IMR-90 (cell line): Measurements from ENCODE around the gene IL31RA. TPM values are rescaled to one million over a fixed set of nuclear protein-coding genes. Genes with fewer than 3 reads are reported as not detected.

Experiments
- ATAC-seq: fragments of 200-7000 bp; cut with Tn5 transposase; 2 replicates; pipeline ENCODE4 v1.9.1; 2020; ENCODE audit warnings: low read depth, mild to moderate bottlenecking, moderate library complexity
- BruUV-seq: library from RNA; stranded (reverse); fragments of 400-500 nt; replicated peaks from 2 replicates; lab custom pipeline; 2021; lab: Mats Ljungman, UMichigan
- CTCF ChIA-PET: fragments of 300-600 bp; formaldehyde crosslinking; extraction: SDS; loops from one replicate; lab custom pipeline; 2021; ENCODE audit warnings: antibody characterized with exemption; lab: Yijun Ruan, JAX
- POLR2A ChIA-PET: fragments of 300-600 bp; sonication (Branson Sonifier 250); formaldehyde crosslinking; loops from one replicate; lab custom pipeline; 2022; ENCODE audit warnings: antibody characterized with exemption; ENCODE audit not compliant: unreplicated experiment; lab: Charles Lee
- DNase-seq: peaks from one replicate; pipeline ENCODE4 v3.0.0; 2013
- H2AFZ ChIP-seq: replicated peaks from 2 replicates; pipeline ENCODE3; 2013; ENCODE audit warnings: low read length, mild to moderate bottlenecking; ENCODE audit not compliant: poor library complexity
- H2AK5ac ChIP-seq: 2 replicates; pipeline ENCODE4 v1.6.1; 2013; ENCODE audit warnings: low read depth, low read length, inconsistent platforms
- H2AK9ac ChIP-seq: replicated peaks from 2 replicates; pipeline ENCODE3; 2013; ENCODE audit warnings: mild to moderate bottlenecking, low read depth, low read length, moderate library complexity; ENCODE audit not compliant: poor library complexity
- H2BK120ac ChIP-seq: 2 replicates; pipeline ENCODE4 v1.6.1; 2013; ENCODE audit warnings: low read depth, low read length, inconsistent platforms
- H2BK15ac ChIP-seq: 3 replicates; pipeline ENCODE4 v1.6.1; 2013; ENCODE audit warnings: low read depth, low read length, inconsistent platforms
- H2BK20ac ChIP-seq: 2 replicates; pipeline ENCODE4 v1.6.1; 2013; ENCODE audit warnings: low read depth, mild to moderate bottlenecking, inconsistent platforms, low read length, moderate library complexity
- H2BK5ac ChIP-seq: 2 replicates; pipeline ENCODE4 v1.6.1; 2013; ENCODE audit warnings: mild to moderate bottlenecking, low read depth, low read length, inconsistent platforms; ENCODE audit not compliant: poor library complexity, severe bottlenecking
- H3K14ac ChIP-seq: replicated peaks from 2 replicates; pipeline ENCODE4 v1.6.1; 2013; ENCODE audit warnings: low read depth, low read length, inconsistent platforms
- H3K18ac ChIP-seq: 2 replicates; pipeline ENCODE4 v1.6.1; 2013; ENCODE audit warnings: low read depth, low read length, control low read depth
- H3K23ac ChIP-seq: 2 replicates; pipeline ENCODE4 v1.6.1; 2013; ENCODE audit warnings: low read depth, low read length, inconsistent platforms
- H3K27ac ChIP-seq: 2 replicates; pipeline ENCODE4 v1.5.1; 2013; ENCODE audit warnings: mild to moderate bottlenecking, control low read depth, low read length; ENCODE audit not compliant: insufficient read depth
- H3K27me3 ChIP-seq: 2 replicates; pipeline ENCODE4 v1.6.1; 2013; ENCODE audit warnings: low read length; ENCODE audit not compliant: control insufficient read depth, insufficient read depth
- H3K36me3 ChIP-seq: 2 replicates; pipeline ENCODE4 v1.6.1; 2013; ENCODE audit warnings: low read length, mixed read lengths; ENCODE audit not compliant: control insufficient read depth, insufficient read depth
- H3K4ac ChIP-seq: 2 replicates; pipeline ENCODE4 v1.6.1; 2013; ENCODE audit warnings: low read depth, low read length, inconsistent platforms
- H3K4me1 ChIP-seq: 2 replicates; pipeline ENCODE4 v1.6.1; 2013; ENCODE audit warnings: low read length, mixed read lengths; ENCODE audit not compliant: control insufficient read depth, insufficient read depth
- H3K4me2 ChIP-seq: 2 replicates; pipeline ENCODE4 v1.6.1; 2013; ENCODE audit warnings: low read depth, mild to moderate bottlenecking, control low read depth, low read length, moderate library complexity
- H3K4me3 ChIP-seq: 2 replicates; pipeline ENCODE4 v1.5.1; 2013; ENCODE audit warnings: low read depth, mild to moderate bottlenecking, control low read depth, low read length, moderate library complexity; ENCODE audit not compliant: insufficient read depth
- H3K56ac ChIP-seq: 2 replicates; pipeline ENCODE4 v1.6.1; 2013; ENCODE audit warnings: low read length, inconsistent platforms; ENCODE audit not compliant: insufficient read depth; ENCODE audit errors: extremely low read depth
- H3K79me1 ChIP-seq, 2 experiments: 2 replicates each; pipeline ENCODE4 v1.6.1; 2013; ENCODE audit warnings: low read length in 2 of 2, inconsistent platforms in 1 of 2, low read depth in 1 of 2
- H3K9ac ChIP-seq: 2 replicates; pipeline ENCODE4 v1.6.1; 2013; ENCODE audit warnings: low read depth, low read length, control low read depth
- H3K9me1 ChIP-seq: 2 replicates; pipeline ENCODE4 v1.6.1; 2013; ENCODE audit warnings: low read length, inconsistent platforms; ENCODE audit not compliant: insufficient read depth
- H3K9me3 ChIP-seq: 2 replicates; pipeline ENCODE4 v1.6.1; 2013; ENCODE audit warnings: low read length; ENCODE audit not compliant: control insufficient read depth, insufficient read depth
- H4K20me1 ChIP-seq: 2 replicates; pipeline ENCODE4 v1.6.1; 2013; ENCODE audit warnings: low read length, inconsistent platforms; ENCODE audit not compliant: insufficient read depth
- H4K5ac ChIP-seq: 2 replicates; pipeline ENCODE4 v1.6.1; 2013; ENCODE audit warnings: mild to moderate bottlenecking, low read depth, low read length, control low read depth
- H4K8ac ChIP-seq, 2 experiments: 2 replicates each; pipeline ENCODE4 v1.6.1; 2013; ENCODE audit warnings: low read depth in 2 of 2, low read length in 2 of 2, control low read depth in 1 of 2, inconsistent platforms in 1 of 2
- H4K91ac ChIP-seq: 2 replicates; pipeline ENCODE4 v1.6.1; 2013; ENCODE audit warnings: low read depth, low read length, inconsistent platforms; ENCODE audit not compliant: insufficient read depth
- BHLHE40 ChIP-seq: fragments of 150-350 bp; IDR thresholded peaks from 2 replicates; pipeline ENCODE4 v1.6.1; 2016; ENCODE audit warnings: mild to moderate bottlenecking, low read depth, low read length
- CEBPB ChIP-seq: IDR thresholded peaks from 2 replicates; pipeline ENCODE4 v1.6.1; 2012; ENCODE audit warnings: low read depth, low read length, improper control_type of control experiment
- CHD1 ChIP-seq: IDR thresholded peaks from 2 replicates; pipeline ENCODE4 v1.6.1; 2012; ENCODE audit warnings: low read depth, low read length, improper control_type of control experiment
- CTCF ChIP-seq: conservative IDR thresholded peaks from 2 replicates; pipeline ENCODE4 v1.5.1; 2012; ENCODE audit warnings: mild to moderate bottlenecking, low read depth, low read length, improper control_type of control experiment
- ELK1 ChIP-seq: fragments of 150-350 bp; IDR thresholded peaks from 2 replicates; pipeline ENCODE4 v1.6.1; 2016; ENCODE audit warnings: low read depth, mild to moderate bottlenecking, low read length, moderate library complexity, borderline replicate concordance
- FOS ChIP-seq: fragments of 150-350 bp; IDR thresholded peaks from 2 replicates; pipeline ENCODE4 v1.6.1; 2016; ENCODE audit warnings: low read depth, low read length
- MAFK ChIP-seq: IDR thresholded peaks from 2 replicates; pipeline ENCODE4 v1.6.1; 2012; ENCODE audit warnings: low read depth, low read length, improper control_type of control experiment
- MAZ ChIP-seq: IDR thresholded peaks from 2 replicates; pipeline ENCODE4 v1.6.1; 2012; ENCODE audit warnings: low read depth, mild to moderate bottlenecking, low read length, improper control_type of control experiment, moderate library complexity, borderline replicate concordance
- MXI1 ChIP-seq: IDR thresholded peaks from 2 replicates; pipeline ENCODE4 v1.6.1; 2012; ENCODE audit warnings: low read depth, mild to moderate bottlenecking, low read length, moderate library complexity, borderline replicate concordance
- NFE2L2 ChIP-seq: fragments of 150-350 bp; IDR thresholded peaks from 2 replicates; pipeline ENCODE4 v1.6.1; 2016; ENCODE audit warnings: low read depth, mild to moderate bottlenecking, low read length
- POLR2A ChIP-seq: IDR thresholded peaks from 2 replicates; pipeline ENCODE4 v1.6.1; 2012; ENCODE audit warnings: mild to moderate bottlenecking, low read depth, low read length
- RAD21 ChIP-seq: IDR thresholded peaks from 2 replicates; pipeline ENCODE4 v1.6.1; 2012; ENCODE audit warnings: low read length, improper control_type of control experiment
- RCOR1 ChIP-seq: IDR thresholded peaks from 2 replicates; pipeline ENCODE4 v1.6.1; 2012; ENCODE audit warnings: mild to moderate bottlenecking, low read length, improper control_type of control experiment; ENCODE audit not compliant: insufficient replicate concordance
- RFX5 ChIP-seq: IDR thresholded peaks from 2 replicates; pipeline ENCODE4 v1.8.0; 2012; ENCODE audit warnings: low read depth, mild to moderate bottlenecking, low read length, moderate library complexity
- SMC3 ChIP-seq: fragments of 150-350 bp; IDR thresholded peaks from 2 replicates; pipeline ENCODE4 v1.6.1; 2016; ENCODE audit warnings: low read depth, mild to moderate bottlenecking, antibody characterized with exemption, low read length, moderate library complexity
- USF2 ChIP-seq: fragments of 150-350 bp; IDR thresholded peaks from 2 replicates; pipeline ENCODE4 v1.6.1; 2017; ENCODE audit warnings: mild to moderate bottlenecking, antibody characterized with exemption, low read length, low read depth
- WGBS, 2 experiments: methylation state at CpG; one replicate each; pipeline versions ENCODE4 v1.1.5 to v1.1.7; 2013; ENCODE audit warnings: missing lambda C conversion rate in 2 of 2; ENCODE audit not compliant: insufficient read length in 1 of 2; ENCODE audit errors: extremely low coverage in 2 of 2; 5-methylcytosine and 5-hydroxymethylcytosine counted together
- dilution Hi-C: fragments of 300-500 bp; cut with HindIII; formaldehyde crosslinking; loops from one replicate; pipeline ENCODE4 v1.14.3; 2018; ENCODE audit warnings: low sequenced_read_pairs; ENCODE audit not compliant: unreplicated experiment
- in situ Hi-C: fragments of 300-500 bp; cut with MboI; formaldehyde crosslinking; loops from 3 replicates; pipeline ENCODE4 v1.14.3; 2019; ENCODE audit warnings: low sequenced_read_pairs, inconsistent platforms, mixed read lengths
- intact Hi-C: fragments of 100-400 bp; cut with micrococcal nuclease; formaldehyde crosslinking; loops from 2 replicates; pipeline ENCODE4 v1.10.0; 2022
- polyA plus RNA-seq, 3 experiments: library from polyadenylated mRNA; depleted of rRNA; stranded (reverse); fragments of >200 nt; gene quantifications; 2 replicates each; pipeline ENCODE4 v1.2.3, GENCODE V29; 2012; ENCODE audit warnings: low replicate concordance in 1 of 3
- total RNA-seq: library from RNA; depleted of rRNA; stranded (reverse); fragments of >200 nt; gene quantifications from 2 replicates; pipeline ENCODE4 v1.2.3, GENCODE V29; 2012

The IL31RA gene
- total and polyA plus RNA-seq, 2 of the 4 experiments (the other 2 are of a cell fraction), result 0.39 to 0.90 TPM

- no CpG with 5 or more reads among the region's 1 CpG for WGBS, 2 experiments
- Histone ChIP-seq H2BK15ac (no peak overlapping the region), H3K9me3 (no peaks in the 10 kb centered on the region), H4K5ac (no peak overlapping the region), H2AK9ac (no peak overlapping the region), H4K20me1 (no peaks in the 10 kb centered on the region), H3K4me1 (peaks cover 3% of the 10 kb centered on the region; the same call in 1 of the 2 replicates), H3K4me2 (no peak overlapping the region), H2AFZ (no peak overlapping the region), H4K8ac (no peak overlapping the region), H2BK120ac (no peak overlapping the region), H3K14ac (no peak overlapping the region), H3K36me3 (no peaks in the 10 kb centered on the region), H3K56ac (no peak overlapping the region), H3K9me1 (no peaks in the 10 kb centered on the region; the same call in 1 of the 2 replicates), H2BK20ac (no peak overlapping the region), H3K9ac (no peak overlapping the region), H3K4ac (no peak overlapping the region), H2AK5ac (no peak overlapping the region), H3K79me1 (no peaks in the 10 kb centered on the region), H2BK5ac (no peak overlapping the region), H3K27ac (no peak overlapping the region), H3K18ac (no peak overlapping the region), H3K27me3 (no peaks in the 10 kb centered on the region; the same call in 1 of the 2 replicates), H3K4me3 (no peak overlapping the region), H3K23ac (no peak overlapping the region), H4K91ac (no peak overlapping the region)
- no peak for ATAC-seq
- peak; percentile 32 for DNase-seq
- in situ Hi-C loops, result no loop called here
- ChIA-PET CTCF (no interaction called here), POLR2A (no interaction called here)
- dilution Hi-C loops, result no loop called here
- TF ChIP-seq CTCF, result no peak
- TF ChIP-seq ELK1, result no peak
- TF ChIP-seq RFX5, result no peak
- TF ChIP-seq RCOR1, result no peak
- no peak for TF ChIP-seq MAFK
- TF ChIP-seq SMC3, result no peak
- no peak for TF ChIP-seq NFE2L2
- no peak for TF ChIP-seq FOS
- no peak for TF ChIP-seq MXI1
- TF ChIP-seq POLR2A, result no peak
- no peak for TF ChIP-seq RAD21
- no peak for TF ChIP-seq CEBPB
- TF ChIP-seq BHLHE40, result no peak
- no peak for TF ChIP-seq USF2
- TF ChIP-seq MAZ, result no peak
- TF ChIP-seq CHD1, result no peak
- no TSS peak for BruUV-seq
- intact Hi-C loops, result no loop called here
Measured at GRCh38 chr5:55847837-55848236, 3.3 kb upstream of the IL31RA start.
